D721Med (cell line): ENCODE results near the gene RSPH9.
A peak's percentile ranks its signal among the peaks of the same experiment; 100 is the strongest.

Experiments
- DNase-seq: peaks from one replicate; pipeline ENCODE4 v3.0.0; 2011; ENCODE audit warnings: low spot score; ENCODE audit not compliant: insufficient read length
- FAIRE-seq: peaks from 2 replicates; lab custom pipeline; 2011; peaks lifted over from hg19 to GRCh38; lab: Jason Lieb, UNC
- CTCF ChIP-seq: IDR thresholded peaks from 2 replicates; pipeline ENCODE4 v1.5.1; 2012; ENCODE audit warnings: mild to moderate bottlenecking, control low read depth; ENCODE audit not compliant: insufficient read depth; ENCODE audit errors: missing control alignments

The RSPH9 gene

GRCh38 chr6:43665376-43665775 lies 20.5 kb downstream of the RSPH9 start:
- TF ChIP-seq CTCF: no peak
- DNase-seq (no peak), FAIRE-seq (no peak)

- DNase-seq (no peak), FAIRE-seq (no peak)
- TF ChIP-seq CTCF: no peak
These were observed 21.5 kb downstream of the RSPH9 start for GRCh38 chr6:43666196-43666920.

- DNase-seq: peak; percentile 84
- FAIRE-seq: no peak
- peak; percentile 96 for TF ChIP-seq CTCF
These were observed 22.7 kb downstream of the RSPH9 start for GRCh38 chr6:43667245-43668150.

- FAIRE-seq (no peak), DNase-seq (no peak)
- peak; percentile 62 for TF ChIP-seq CTCF
These were observed 23.6 kb downstream of the RSPH9 start for GRCh38 chr6:43668151-43669028.

- FAIRE-seq (no peak), DNase-seq (no peak)
- TF ChIP-seq CTCF: no peak
These were observed 24.4 kb downstream of the RSPH9 start for GRCh38 chr6:43669050-43669921.
